Neutrophil (primary cell): ENCODE results near the gene PAX2.

Experiments
- H3K27ac ChIP-seq: fragments of 200-600 bp; sonication (generic); 2 replicates; pipeline ENCODE4 v1.5.1; 2016; ENCODE audit warnings: mild to moderate bottlenecking, moderate library complexity
- H3K27me3 ChIP-seq: fragments of 200-600 bp; sonication (generic); 2 replicates; pipeline ENCODE4 v1.6.0; 2016; ENCODE audit warnings: mild to moderate bottlenecking
- H3K36me3 ChIP-seq: fragments of 200-600 bp; sonication (generic); 2 replicates; pipeline ENCODE4 v1.5.1; 2017
- H3K4me1 ChIP-seq, 2 experiments: fragments of 200-600 bp in 1 of 2; sonication (generic) in 1 of 2; 1 replicate in 1 of 2; 2 replicates in 1 of 2; pipeline versions ENCODE4 v1.5.1 to v1.6.1; 2013 to 2016; ENCODE audit warnings: low read depth in 1 of 2, low read length in 1 of 2, mild to moderate bottlenecking in 1 of 2, moderate library complexity in 1 of 2; ENCODE audit not compliant: control insufficient read depth in 1 of 2, insufficient read depth in 1 of 2
- H3K4me3 ChIP-seq, 2 experiments: fragments of 200-600 bp in 1 of 2; sonication (generic) in 1 of 2; 1 replicate in 1 of 2; 2 replicates in 1 of 2; pipeline ENCODE4 v1.5.1; 2013 to 2016; ENCODE audit warnings: low read depth in 1 of 2, low read length in 1 of 2, mild to moderate bottlenecking in 1 of 2, moderate library complexity in 1 of 2
- H3K9me3 ChIP-seq: fragments of 200-600 bp; sonication (generic); 2 replicates; pipeline ENCODE4 v1.5.1; 2016
- CTCF ChIP-seq: fragments of 200-600 bp; sonication (generic); IDR thresholded peaks from 2 replicates; pipeline ENCODE4 v1.5.1; 2016; ENCODE audit warnings: antibody characterized with exemption

PAX2 gene

GRCh38 chr10:100814751-100815474, 69.5 kb downstream of the PAX2 start:
- Histone ChIP-seq H3K36me3 (no peaks in the 10 kb centered on the region), H3K4me1 (no peaks in the 10 kb centered on the region), H3K27me3 (peaks cover 100% of the 10 kb centered on the region), H3K9me3 (no peaks in the 10 kb centered on the region), H3K27ac (no peak overlapping the region), H3K4me3 (no peak overlapping the region)
- TF ChIP-seq CTCF = no peak

- H3K27me3 ChIP-seq = peaks cover 100% of the 10 kb centered on the region
- no peak overlapping the region for H3K27ac ChIP-seq
- TF ChIP-seq CTCF = no peak
- H3K36me3 ChIP-seq = no peaks in the 10 kb centered on the region
- H3K4me3 ChIP-seq = no peak overlapping the region
- H3K4me1 ChIP-seq = no peaks in the 10 kb centered on the region
- H3K9me3 ChIP-seq = no peaks in the 10 kb centered on the region
Observed at GRCh38 chr10:100816671-100817070, 71.3 kb downstream of the PAX2 start.

GRCh38 chr10:100817268-100817839, 72.0 kb downstream of the PAX2 start:
- no peak for TF ChIP-seq CTCF
- no peaks in the 10 kb centered on the region for H3K4me1 ChIP-seq
- no peak overlapping the region for H3K27ac ChIP-seq
- H3K4me3 ChIP-seq = no peak overlapping the region
- no peaks in the 10 kb centered on the region for H3K9me3 ChIP-seq
- H3K27me3 ChIP-seq = peaks cover 100% of the 10 kb centered on the region
- no peaks in the 10 kb centered on the region for H3K36me3 ChIP-seq

- no peak for TF ChIP-seq CTCF
- no peaks in the 10 kb centered on the region for H3K36me3 ChIP-seq
- H3K4me3 ChIP-seq = no peak overlapping the region
- H3K9me3 ChIP-seq = no peaks in the 10 kb centered on the region
- no peaks in the 10 kb centered on the region for H3K4me1 ChIP-seq
- H3K27me3 ChIP-seq = peaks cover 100% of the 10 kb centered on the region
- H3K27ac ChIP-seq = no peak overlapping the region
Observed at GRCh38 chr10:100819424-100819823, 74.0 kb downstream of the PAX2 start.

GRCh38 chr10:100823194-100823593, 77.8 kb downstream of the PAX2 start:
- Histone ChIP-seq H3K36me3 (no peaks in the 10 kb centered on the region), H3K27me3 (peaks cover 100% of the 10 kb centered on the region), H3K27ac (no peak overlapping the region), H3K4me3 (no peak overlapping the region), H3K9me3 (no peaks in the 10 kb centered on the region), H3K4me1 (peaks cover 5 to 21% of the 10 kb centered on the region in 2 experiments)
- no peak for TF ChIP-seq CTCF
